ENCODE data around the gene EID2B.

EID2B gene

DNA sequence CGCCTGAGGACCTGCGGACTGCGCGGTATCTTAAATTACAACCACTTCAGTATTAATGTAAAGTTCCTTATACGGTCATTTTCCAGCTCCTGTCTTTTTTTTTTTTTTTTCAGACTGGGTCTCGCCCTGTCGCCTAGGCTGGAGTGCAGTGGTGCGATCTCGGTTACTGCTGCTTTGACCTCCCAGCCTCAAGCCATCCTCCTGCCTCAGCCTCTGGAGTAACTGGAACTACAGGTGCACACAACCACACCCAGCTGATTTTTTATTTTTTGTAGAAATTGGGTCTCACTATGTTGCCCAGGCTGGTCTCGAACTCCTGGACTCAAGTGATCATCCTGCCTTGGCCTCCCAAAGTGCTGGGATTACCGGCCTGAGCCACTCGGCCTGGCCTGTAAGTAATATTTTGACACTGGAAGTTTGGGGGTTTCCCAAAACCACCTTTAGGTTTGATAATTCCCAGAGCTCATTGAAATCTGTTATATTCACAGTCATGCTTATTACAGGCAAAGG, 406 bp upstream of the EID2B start:
- no peak for DNase-seq

- no peak for DNase-seq
These were observed 819 bp downstream of the EID2B start for GRCh38 chr19:39531834-39532232.

DNA sequence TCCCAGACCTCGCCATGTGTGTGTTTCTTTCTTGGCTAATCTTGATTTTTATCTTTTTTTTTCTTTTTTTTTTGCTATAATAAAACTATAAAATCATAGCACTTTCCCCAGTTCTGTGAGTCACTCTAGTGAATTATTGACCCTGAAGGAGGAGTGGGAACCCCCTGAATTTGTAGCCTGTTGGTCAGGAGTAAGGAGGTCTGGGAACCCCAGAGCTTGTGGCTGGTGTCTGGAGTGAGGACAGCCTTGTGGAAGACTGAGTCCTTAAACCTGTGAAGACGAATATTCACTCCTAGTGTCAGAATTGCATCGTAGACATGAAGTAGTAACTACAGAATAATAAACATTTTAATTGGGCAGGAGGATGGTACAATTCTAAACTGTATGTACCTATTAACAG, 7.4 kb downstream of the EID2B start:
- DNase-seq = no peak

DNA sequence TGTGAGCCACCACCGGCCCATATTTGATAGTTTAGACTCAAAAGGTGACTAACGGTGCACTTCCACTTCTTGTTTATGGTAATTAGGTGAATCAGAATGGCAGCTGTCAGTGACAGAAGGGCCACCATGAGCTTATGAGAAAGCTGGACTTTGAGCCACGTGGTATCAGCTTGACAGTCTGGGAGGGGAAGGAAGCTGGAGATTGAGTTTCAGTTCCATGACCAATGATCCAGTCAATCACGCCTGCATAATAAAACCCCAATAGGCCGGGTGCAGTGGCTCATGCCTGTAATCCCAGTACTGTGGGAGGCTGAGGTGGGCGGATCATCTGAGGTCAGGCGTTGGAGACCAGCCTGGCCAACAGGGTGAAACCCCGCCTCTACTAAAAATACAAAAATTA, 8.2 kb downstream of the EID2B start:
- peak in 1 of 56 donors; percentile 3 for DNase-seq

DNA sequence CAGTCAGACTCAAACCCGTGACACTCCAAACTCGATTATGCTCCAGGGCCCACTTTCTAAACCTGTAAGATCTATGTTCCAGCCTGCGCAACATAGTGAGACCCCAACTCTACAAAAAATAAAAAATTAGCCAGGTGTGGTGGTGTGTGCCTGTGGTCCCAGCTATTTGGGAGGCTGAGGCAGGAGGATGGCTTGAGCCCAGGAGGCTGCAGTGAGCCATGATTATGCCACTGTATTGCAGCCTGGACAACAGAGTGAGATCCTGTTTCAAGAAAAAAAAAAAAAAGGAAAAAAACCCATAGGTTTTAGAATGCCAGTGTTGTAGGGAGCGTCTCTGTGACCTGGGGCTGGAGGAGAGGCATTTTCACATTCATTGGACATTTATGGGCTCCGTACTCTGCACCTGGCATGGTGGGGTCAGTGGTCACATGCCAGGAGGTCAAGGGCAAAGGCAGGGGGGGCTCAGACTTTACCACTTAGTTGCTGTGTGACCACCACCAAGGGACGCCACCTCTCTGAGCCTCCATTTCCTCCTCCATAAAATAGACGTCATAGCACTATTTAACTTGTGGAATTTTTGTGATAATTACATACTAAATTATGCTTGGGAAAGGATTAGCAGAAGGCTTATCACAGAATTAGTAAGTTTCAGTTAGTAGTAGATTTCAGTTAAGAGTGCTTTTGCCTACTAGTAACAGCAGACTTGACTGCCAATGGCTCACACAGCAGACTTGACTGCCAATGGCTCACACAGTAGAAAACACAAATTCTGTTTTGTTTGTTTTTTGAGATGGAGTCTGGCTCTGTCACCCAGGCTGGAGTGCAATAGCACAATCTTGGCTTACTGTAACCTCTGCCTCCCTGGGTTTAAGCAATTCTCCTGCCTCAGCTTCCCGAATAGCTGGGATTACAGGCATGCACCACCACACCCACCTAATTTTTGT, 11.8 kb downstream of the EID2B start:
- DNase-seq = no peak

DNA sequence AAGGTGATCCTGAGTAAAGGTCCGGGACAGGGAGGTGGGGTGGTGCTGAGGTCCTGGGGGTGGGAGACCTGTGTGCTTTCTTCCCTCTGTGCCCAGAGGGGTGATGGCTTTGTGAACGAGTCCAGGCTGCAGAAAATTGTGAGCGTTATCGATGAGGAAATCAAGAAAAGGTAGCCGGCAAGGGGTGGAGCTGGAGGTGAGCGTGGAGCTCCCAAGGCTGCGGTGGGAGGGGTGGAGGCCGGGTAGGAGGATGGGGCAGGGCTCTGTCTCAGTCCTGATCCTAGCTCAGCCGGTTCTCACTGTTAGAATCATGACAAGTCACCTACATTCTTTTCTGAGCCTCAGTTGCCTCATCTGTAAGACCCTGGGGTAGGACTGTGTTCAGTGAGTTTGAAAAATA, 13.7 kb downstream of the EID2B start:
- DNase-seq = no peak

DNA sequence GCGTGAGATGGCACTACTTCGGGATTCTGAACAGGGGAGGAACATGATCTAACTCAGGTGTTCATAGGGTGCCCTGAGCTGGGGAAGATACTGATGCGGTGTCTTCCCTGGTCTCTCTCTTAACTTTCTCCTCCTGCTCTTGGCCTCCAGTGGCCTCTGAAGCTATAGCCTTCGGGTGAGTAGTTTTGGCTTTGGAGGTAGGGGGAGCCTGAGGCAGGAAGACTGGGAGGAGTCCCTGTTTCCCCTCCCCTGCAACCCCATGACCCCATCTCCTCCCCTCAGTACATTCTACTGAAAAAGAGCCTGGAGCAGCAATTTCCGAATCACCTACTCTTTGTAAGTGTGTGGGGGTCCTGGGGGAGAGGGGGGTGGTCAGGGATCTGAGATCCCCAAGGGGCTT, 14.2 kb downstream of the EID2B start:
- DNase-seq = no peak

GRCh38 chr19:39517432-39517831, 15.2 kb downstream of the EID2B start:
- no peak for DNase-seq

- DNase-seq = no peak
These were observed 16.4 kb downstream of the EID2B start for GRCh38 chr19:39516270-39516669.

DNA sequence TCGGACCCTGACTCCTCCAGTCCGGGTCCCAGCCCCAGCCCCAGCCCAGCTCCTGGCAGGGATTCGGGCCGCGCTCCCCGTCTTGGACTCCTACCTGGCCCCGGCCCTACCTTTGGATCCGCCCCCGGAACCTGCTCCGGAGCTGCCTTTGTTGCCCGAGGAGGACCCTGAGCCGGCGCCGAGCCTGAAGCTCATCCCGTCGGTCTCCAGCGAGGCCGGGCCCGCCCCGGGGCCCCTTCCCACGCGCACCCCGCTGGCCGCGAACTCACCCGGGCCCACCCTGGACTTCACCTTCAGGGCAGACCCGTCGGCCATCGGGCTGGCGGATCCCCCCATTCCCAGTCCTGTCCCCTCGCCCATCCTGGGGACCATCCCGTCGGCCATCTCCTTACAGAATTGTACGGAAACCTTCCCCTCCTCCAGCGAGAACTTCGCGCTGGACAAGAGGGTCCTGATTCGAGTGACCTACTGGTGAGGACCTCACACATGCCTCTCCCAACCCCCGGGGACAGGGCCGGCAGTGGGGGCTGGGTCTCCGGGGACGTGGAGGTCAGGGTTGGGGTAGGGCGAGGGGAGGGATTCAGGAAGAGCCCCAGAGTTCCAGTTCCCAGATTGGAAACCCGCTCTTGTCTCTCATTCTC, 17.0 kb downstream of the EID2B start:
- DNase-seq = peak in 1 of 56 donors; percentile 39

DNA sequence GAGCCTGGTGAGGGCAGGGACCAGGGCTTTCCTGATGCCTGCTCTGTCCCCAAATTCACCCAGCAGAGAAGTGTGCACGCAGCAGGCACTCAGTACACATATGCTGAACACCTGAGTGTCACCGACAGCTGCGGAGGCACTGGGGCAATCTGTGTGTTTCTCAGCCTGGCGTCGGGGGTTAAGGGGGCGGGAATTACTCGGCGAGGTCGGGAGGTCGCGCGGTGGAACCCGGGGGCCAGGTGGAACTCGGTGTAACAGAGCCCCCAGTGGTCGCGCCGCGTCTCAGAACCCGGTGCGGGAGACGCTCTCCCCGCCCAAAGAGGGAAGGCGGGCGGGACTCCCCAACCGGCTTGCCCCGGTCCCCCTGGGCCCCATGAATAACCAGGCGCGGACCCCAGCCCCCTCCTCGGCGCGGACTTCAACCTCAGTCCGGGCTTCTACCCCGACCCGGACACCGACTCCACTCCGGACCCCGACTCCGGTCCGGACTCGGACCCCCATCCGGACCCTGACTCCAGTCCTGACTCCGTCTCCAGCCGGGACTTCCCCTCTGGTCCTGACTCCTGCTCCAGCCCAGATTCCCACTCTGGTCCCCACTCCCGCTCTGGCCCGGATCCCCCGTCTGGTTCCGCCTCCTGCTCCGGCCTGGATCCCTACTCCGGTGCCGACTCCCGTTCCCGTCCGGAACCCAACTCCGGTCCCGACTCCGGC, 17.7 kb downstream of the EID2B start, which contains the start of gene SELENOV:
TSS of gene SELENOV (plus strand) at position 300 of the 711 bp plus-strand sequence. CDS start at position 374, 74 bp downstream.
- DNase-seq = peak in 7 of 56 donors; percentile 7 to 57 (median 12)

- DNase-seq = no peak
These were observed 19.7 kb downstream of the EID2B start for GRCh38 chr19:39512988-39513387.

GRCh38 chr19:39509233-39509632, 23.4 kb downstream of the EID2B start:
- no peak for DNase-seq

GRCh38 chr19:39508629-39509028, 24.0 kb downstream of the EID2B start:
- DNase-seq = no peak

GRCh38 chr19:39507715-39508364, 24.8 kb downstream of the EID2B start:
- no peak for DNase-seq

GRCh38 chr19:39506944-39507714, 25.5 kb downstream of the EID2B start:
- DNase-seq = peak in 27 of 56 donors; percentile 7 to 61 (median 20)

- no peak for DNase-seq
These were observed 26.1 kb downstream of the EID2B start for GRCh38 chr19:39506598-39506943.

DNA sequence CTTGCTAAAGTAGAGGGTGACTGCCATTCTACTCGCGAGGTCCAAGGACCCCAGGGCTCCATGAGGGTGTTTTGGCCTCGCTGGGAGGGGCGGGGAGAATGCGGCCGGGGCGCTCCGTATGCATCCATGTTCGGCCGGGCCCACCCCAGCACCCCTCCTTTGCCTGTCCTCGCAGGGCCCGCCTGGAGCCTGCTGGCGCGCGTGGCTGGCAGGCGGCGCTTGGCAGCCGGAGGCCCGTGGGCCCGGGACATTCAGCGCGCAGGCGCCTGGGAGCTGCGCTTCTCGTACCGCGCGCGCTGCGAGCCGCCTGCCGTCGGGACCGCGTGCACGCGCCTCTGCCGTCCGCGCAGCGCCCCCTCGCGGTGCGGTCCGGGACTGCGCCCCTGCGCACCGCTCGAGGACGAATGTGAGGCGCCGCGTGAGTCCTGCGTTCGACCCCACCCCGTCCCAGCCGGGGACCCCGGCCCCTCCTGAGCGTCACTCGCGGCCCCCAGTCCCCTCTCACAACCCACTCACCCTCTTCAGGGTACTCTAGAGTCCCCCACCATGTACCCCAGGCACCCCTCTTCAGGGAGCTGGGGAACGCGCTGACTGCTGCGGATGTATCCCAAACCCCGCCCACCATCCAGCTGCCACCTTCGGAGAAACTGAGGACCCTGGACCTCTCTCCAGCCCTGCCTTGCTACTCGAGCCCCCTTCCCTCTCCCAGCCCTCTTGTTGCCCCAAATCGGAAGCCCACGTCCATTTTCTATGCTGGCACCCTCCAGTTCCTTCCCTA, 29.8 kb downstream of the EID2B start:
- DNase-seq = peak in 3 of 56 donors; percentile 7 to 30 (median 13)

- no peak for DNase-seq
These were observed 31.3 kb downstream of the EID2B start for GRCh38 chr19:39501340-39501739.

DNA sequence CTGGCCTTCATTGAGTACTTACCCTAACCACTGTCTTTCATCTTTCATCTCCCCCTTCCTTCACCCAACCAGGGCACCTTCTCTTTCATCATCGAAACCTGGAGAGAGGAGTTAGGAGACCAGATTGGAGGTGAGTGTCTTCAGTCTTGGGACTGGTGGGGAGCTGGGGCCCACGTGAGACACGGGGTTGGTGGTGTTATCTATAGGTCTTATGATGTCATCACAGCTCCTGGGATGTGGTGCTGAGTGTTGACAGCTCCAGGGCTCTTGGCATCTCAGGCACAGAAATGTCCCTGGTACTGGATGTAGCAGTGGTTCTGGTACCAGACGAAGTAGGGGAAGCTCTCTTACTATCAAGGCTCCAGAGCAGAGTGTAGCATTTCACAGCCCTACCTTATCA, 32.1 kb downstream of the EID2B start:
- no peak for DNase-seq
